ENCODE data around the gene PAIP2B.

The PAIP2B gene

GRCh38 chr2:71220743-71221142 lies 6.2 kb downstream of the PAIP2B start:
- Histone ChIP-seq H3K9ac (no peak overlapping the region), H3K27ac (no peak overlapping the region), H3K4me1 (ENCODE audit: low read depth, poor library complexity, severe bottlenecking) (peaks cover 4% of the 10 kb centered on the region), H3K36me3 (ENCODE audit: insufficient read depth) (no peaks in the 10 kb centered on the region), H2AFZ (ENCODE audit: low read depth) (no peak overlapping the region), H3K27me3 (ENCODE audit: insufficient read depth, low read depth) (no peaks in the 10 kb centered on the region), H3K79me2 (ENCODE audit: insufficient read depth, low read depth) (no peaks in the 10 kb centered on the region), H4K20me1 (ENCODE audit: insufficient read depth) (no peaks in the 10 kb centered on the region), H3K4me3 (IDR thresholded peaks at IDR 0.05; ENCODE audit: insufficient read depth, low read depth, low read length) (no peak overlapping the region), H3K4me2 (no peak overlapping the region)
- TF ChIP-seq CTCF (conservative IDR thresholded peaks at IDR 0.05; ENCODE audit: low read depth, low read length) = no peak

- no peak overlapping the region for H3K4me3 ChIP-seq (IDR thresholded peaks at IDR 0.05; ENCODE audit: insufficient read depth, low read depth, low read length)
- H3K4me2 ChIP-seq = no peak overlapping the region
- no peak overlapping the region for H3K9ac ChIP-seq
- no peak for TF ChIP-seq CTCF (conservative IDR thresholded peaks at IDR 0.05; ENCODE audit: low read depth, low read length)
- no peaks in the 10 kb centered on the region for H3K27me3 ChIP-seq (ENCODE audit: insufficient read depth, low read depth)
- H4K20me1 ChIP-seq (ENCODE audit: insufficient read depth) = no peaks in the 10 kb centered on the region
- H3K4me1 ChIP-seq (ENCODE audit: low read depth, poor library complexity, severe bottlenecking) = no peaks in the 10 kb centered on the region
- no peaks in the 10 kb centered on the region for H3K79me2 ChIP-seq (ENCODE audit: insufficient read depth, low read depth)
- no peak overlapping the region for H2AFZ ChIP-seq (ENCODE audit: low read depth)
- no peaks in the 10 kb centered on the region for H3K36me3 ChIP-seq (ENCODE audit: insufficient read depth)
- no peak overlapping the region for H3K27ac ChIP-seq
Observed at GRCh38 chr2:71216501-71216900, 10.4 kb downstream of the PAIP2B start.

GRCh38 chr2:71215447-71215846 lies 11.5 kb downstream of the PAIP2B start:
- no peaks in the 10 kb centered on the region for H3K27me3 ChIP-seq (ENCODE audit: insufficient read depth, low read depth)
- no peak overlapping the region for H2AFZ ChIP-seq (ENCODE audit: low read depth)
- H3K9ac ChIP-seq = no peak overlapping the region
- H3K79me2 ChIP-seq (ENCODE audit: insufficient read depth, low read depth) = no peaks in the 10 kb centered on the region
- no peak for TF ChIP-seq CTCF (conservative IDR thresholded peaks at IDR 0.05; ENCODE audit: low read depth, low read length)
- H4K20me1 ChIP-seq (ENCODE audit: insufficient read depth) = no peaks in the 10 kb centered on the region
- no peaks in the 10 kb centered on the region for H3K4me1 ChIP-seq (ENCODE audit: low read depth, poor library complexity, severe bottlenecking)
- no peak overlapping the region for H3K27ac ChIP-seq
- H3K4me3 ChIP-seq (IDR thresholded peaks at IDR 0.05; ENCODE audit: insufficient read depth, low read depth, low read length) = no peak overlapping the region
- no peak overlapping the region for H3K4me2 ChIP-seq
- no peaks in the 10 kb centered on the region for H3K36me3 ChIP-seq (ENCODE audit: insufficient read depth)

GRCh38 chr2:71212336-71212735 lies 14.6 kb downstream of the PAIP2B start:
- H3K79me2 ChIP-seq (ENCODE audit: insufficient read depth, low read depth) = no peaks in the 10 kb centered on the region
- no peak overlapping the region for H3K9ac ChIP-seq
- H4K20me1 ChIP-seq (ENCODE audit: insufficient read depth) = no peaks in the 10 kb centered on the region
- H3K27ac ChIP-seq = no peak overlapping the region
- H3K4me3 ChIP-seq (IDR thresholded peaks at IDR 0.05; ENCODE audit: insufficient read depth, low read depth, low read length) = no peak overlapping the region
- no peak for TF ChIP-seq CTCF (conservative IDR thresholded peaks at IDR 0.05; ENCODE audit: low read depth, low read length)
- no peak overlapping the region for H2AFZ ChIP-seq (ENCODE audit: low read depth)
- no peaks in the 10 kb centered on the region for H3K36me3 ChIP-seq (ENCODE audit: insufficient read depth)
- H3K4me2 ChIP-seq = no peak overlapping the region
- H3K4me1 ChIP-seq (ENCODE audit: low read depth, poor library complexity, severe bottlenecking) = no peaks in the 10 kb centered on the region
- H3K27me3 ChIP-seq (ENCODE audit: insufficient read depth, low read depth) = no peaks in the 10 kb centered on the region

DNA sequence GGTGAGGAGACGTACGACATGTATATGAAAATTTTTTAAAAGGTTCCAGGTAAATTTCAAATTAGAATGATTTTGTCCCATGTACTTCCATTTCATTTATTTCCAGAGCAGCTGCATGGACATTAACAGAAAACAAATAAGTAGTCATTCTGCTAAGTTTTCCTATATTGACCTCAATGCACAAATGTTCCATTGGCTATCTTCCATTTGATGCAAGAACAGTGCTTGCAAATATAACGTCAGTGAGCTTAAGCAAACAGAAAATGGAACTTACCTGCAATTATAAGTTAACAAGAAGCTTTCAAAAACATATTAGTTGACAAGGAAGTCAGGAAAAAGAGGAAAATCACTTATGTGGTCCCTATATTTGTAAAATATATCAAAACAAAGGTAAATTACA lies 16.6 kb downstream of the PAIP2B start:
- H3K36me3 ChIP-seq (ENCODE audit: insufficient read depth) = no peaks in the 10 kb centered on the region
- no peak overlapping the region for H2AFZ ChIP-seq (ENCODE audit: low read depth)
- H3K4me2 ChIP-seq = no peak overlapping the region
- H3K27me3 ChIP-seq (ENCODE audit: insufficient read depth, low read depth) = no peaks in the 10 kb centered on the region
- no peak overlapping the region for H3K9ac ChIP-seq
- no peak for TF ChIP-seq CTCF (conservative IDR thresholded peaks at IDR 0.05; ENCODE audit: low read depth, low read length)
- no peaks in the 10 kb centered on the region for H3K4me1 ChIP-seq (ENCODE audit: low read depth, poor library complexity, severe bottlenecking)
- H3K79me2 ChIP-seq (ENCODE audit: insufficient read depth, low read depth) = no peaks in the 10 kb centered on the region
- no peak overlapping the region for H3K4me3 ChIP-seq (IDR thresholded peaks at IDR 0.05; ENCODE audit: insufficient read depth, low read depth, low read length)
- no peaks in the 10 kb centered on the region for H4K20me1 ChIP-seq (ENCODE audit: insufficient read depth)
- H3K27ac ChIP-seq = no peak overlapping the region
